Heart right ventricle (tissue), 16 donors: ENCODE measurements around the gene PPP1R7. TPM values are rescaled to one million over a fixed set of nuclear protein-coding genes. Genes with fewer than 3 reads are reported as not detected.

Source experiments
- ATAC-seq, 8 donors: fragments of 200-7000 bp; cut with Tn5 transposase; one replicate each; pipeline ENCODE4 v1.9.1; 2020; ENCODE audit warnings: mild to moderate bottlenecking in 8 of 8, moderate library complexity in 8 of 8, moderate number of reproducible peaks in 1 of 8
- DNase-seq, 2 donors: peaks; one replicate each; pipeline ENCODE4 v3.0.0-alpha.2; 2020
- H3K27ac ChIP-seq, 10 donors: fragments of 200-600 bp; sonication (generic) in 2 of 10; one replicate each; pipeline versions ENCODE4 v1.5.0 to v1.8.0; 2020 to 2022; ENCODE audit warnings: mild to moderate bottlenecking in 3 of 10
- H3K27me3 ChIP-seq, 7 donors: fragments of 200-600 bp; one replicate each; pipeline ENCODE4 v1.8.0; 2021 to 2022; ENCODE audit warnings: mild to moderate bottlenecking in 2 of 7
- H3K36me3 ChIP-seq, 9 donors: fragments of 200-600 bp; sonication (generic) in 1 of 9; one replicate each; pipeline versions ENCODE4 v1.5.0 to v1.8.0; 2020 to 2022; ENCODE audit warnings: mild to moderate bottlenecking in 2 of 9
- H3K4me1 ChIP-seq, 9 donors: fragments of 200-600 bp; sonication (generic) in 1 of 9; one replicate each; pipeline versions ENCODE4 v1.5.0 to v1.8.0; 2020 to 2022; ENCODE audit warnings: mild to moderate bottlenecking in 4 of 9
- H3K4me3 ChIP-seq, 10 donors: fragments of 200-600 bp; sonication (generic) in 2 of 10; one replicate each; pipeline versions ENCODE4 v1.5.0 to v1.8.0; 2020 to 2022; ENCODE audit warnings: mild to moderate bottlenecking in 7 of 10, moderate library complexity in 2 of 10
- H3K9me3 ChIP-seq, 11 donors: fragments of 200-600 bp in 10 of 11; sonication (generic) in 2 of 11; one replicate each; pipeline versions ENCODE4 v1.5.0 to v1.8.0; 2013 to 2022; ENCODE audit warnings: mild to moderate bottlenecking in 2 of 11, control low read depth in 1 of 11, moderate library complexity in 1 of 11
- WGBS, 2 donors: extraction: QIAGEN DNeasy Blood & Tissue Kit; methylation state at CpG; one replicate each; pipeline ENCODE4 v1.1.7; 2013; ENCODE audit warnings: inconsistent platforms in 1 of 2; 5-methylcytosine and 5-hydroxymethylcytosine counted together
- intact Hi-C, 10 donors: fragments of 100-400 bp; cut with DNase I; formaldehyde crosslinking; loops; one replicate each; pipeline versions ENCODE4 v1.11.1 to v1.14.2; 2022
- polyA plus RNA-seq, 2 donors: library from polyadenylated mRNA; stranded (reverse); fragments of 200-250 nt; gene quantifications; one replicate each; pipeline ENCODE4 v1.2.3, GENCODE V29; 2013
- total RNA-seq, 10 donors: library from RNA; stranded (reverse); fragmentation: NEBNext Ultra II Directional in 3 of 10; extraction: Animal tissue kit (Norgen Biotek cat#: 25700) in 3 of 10; gene quantifications; one replicate each; pipeline versions ENCODE4 v1.2.1 to v1.2.4, GENCODE V29; 2021 to 2023
- TF ChIP-seq, protein P1 (sequence below), 9 donors: fragments of 200-600 bp; sonication (generic) in 2 of 9; IDR thresholded peaks; one replicate each; pipeline versions ENCODE4 v1.5.0 to v1.8.0; 2021 to 2022; ENCODE audit warnings: antibody characterized with exemption in 9 of 9, mild to moderate bottlenecking in 5 of 9, moderate library complexity in 1 of 9
- donor health status: Arrhythmogenic right ventricular cardiomyopathy.
- donor health status: ischemic (EF 13 %, LVEDD 7.1; RV severe dilation, severe dysfunction).
- donor health status: healthy with polysubstance abuse.
- donor health status: DM: no; HTN: yes; CAD: no.
- donor health status: DM: no; HTN: no; CAD: no.
- donor health status: ischemic (EF 25% LVEDD 6.9; RV normal size, moderate dysfunction).
- donor health status: ischemic (EF 25% LVEDD 5.7; RV mildly dilated, moderate dysfunction).
- donor health status: healthy.
- donor health status: DM: yes; HTN: yes; CAD: no.
- donor health status: Ischemic cardiomyopathy.
- donor health status: ischemic (EF 35%, LVEDD 5.7; RV mildly dilated, moderate dysfunction).
- donor health status: nonischemic (EF 11% LVEDD 7.7; RV severe dilation, severe dysfunction).
- donor health status: DM: yes; HTN: yes; CAD: no.
- donor health status: PGD.
- donor health status: ischemic (EF 29% LVEDD 5.4; RV normal size, mild dysfunction).
- donor health status: nonischemic (EF 23%, LVEDD 6.1; RV moderate dilation, normal function).

Gene PPP1R7
- total and polyA plus RNA-seq, 12 donors = 64.1 to 91.3 (median 77.3) TPM

DNA sequence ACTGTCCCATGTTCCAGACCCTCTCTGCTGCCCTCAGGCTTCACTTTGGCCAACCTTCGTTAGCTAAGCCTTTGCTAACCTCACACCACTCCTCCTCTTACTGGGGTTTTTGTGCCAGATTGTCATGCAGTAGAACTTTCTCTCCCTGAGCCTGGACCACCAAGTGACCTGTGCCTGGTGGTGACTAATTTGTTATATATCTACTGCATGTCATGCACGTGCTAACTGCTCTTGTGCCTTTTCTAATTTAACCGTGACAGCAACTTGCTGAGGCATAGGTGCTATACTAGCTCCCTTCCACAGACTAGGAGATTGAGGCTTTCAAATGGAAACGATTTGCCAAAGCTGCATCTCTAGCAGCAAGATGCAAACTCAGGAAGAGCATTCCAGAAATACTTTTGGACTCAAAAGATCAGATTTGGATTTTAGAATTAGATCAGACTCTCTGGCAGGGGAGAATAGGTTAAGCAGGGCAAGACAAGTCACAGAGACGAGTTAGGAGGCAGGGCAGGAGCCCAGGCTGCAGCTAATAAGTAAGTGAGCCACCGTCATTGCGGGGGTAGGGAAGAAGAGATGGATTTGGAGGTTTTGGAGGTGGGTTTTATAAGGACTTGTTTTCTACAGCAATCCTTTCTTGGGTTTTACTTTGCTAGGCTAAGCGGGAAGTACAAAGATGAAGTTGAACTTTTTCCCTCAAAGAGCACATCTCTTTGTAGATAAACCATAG lies 1.8 kb downstream of the PPP1R7 start:
- intact Hi-C loops = loop anchor here in 2 of 10 donors (2.0 to 10.0 kb wide), 2 partner anchors 65 to 193 kb away; no protein-coding TSS in a partner anchor
- Histone ChIP-seq H3K4me1 (peaks cover 2 to 26% (median 20%) of the 10 kb centered on the region in 9 donors), H3K27me3 (no peaks in the 10 kb centered on the region), H3K9me3 (no peaks in the 10 kb centered on the region), H3K4me3 (no peak overlapping the region), H3K27ac (no peak overlapping the region), H3K36me3 (peaks cover 0 to 36% (median 11%) of the 10 kb centered on the region in 9 donors)
- DNase-seq (no peak), ATAC-seq (no peak)
- WGBS, 2 donors = 75 to 77% methylated on average over 8 of the region's 8 CpGs
- TF ChIP-seq, protein P1, sequence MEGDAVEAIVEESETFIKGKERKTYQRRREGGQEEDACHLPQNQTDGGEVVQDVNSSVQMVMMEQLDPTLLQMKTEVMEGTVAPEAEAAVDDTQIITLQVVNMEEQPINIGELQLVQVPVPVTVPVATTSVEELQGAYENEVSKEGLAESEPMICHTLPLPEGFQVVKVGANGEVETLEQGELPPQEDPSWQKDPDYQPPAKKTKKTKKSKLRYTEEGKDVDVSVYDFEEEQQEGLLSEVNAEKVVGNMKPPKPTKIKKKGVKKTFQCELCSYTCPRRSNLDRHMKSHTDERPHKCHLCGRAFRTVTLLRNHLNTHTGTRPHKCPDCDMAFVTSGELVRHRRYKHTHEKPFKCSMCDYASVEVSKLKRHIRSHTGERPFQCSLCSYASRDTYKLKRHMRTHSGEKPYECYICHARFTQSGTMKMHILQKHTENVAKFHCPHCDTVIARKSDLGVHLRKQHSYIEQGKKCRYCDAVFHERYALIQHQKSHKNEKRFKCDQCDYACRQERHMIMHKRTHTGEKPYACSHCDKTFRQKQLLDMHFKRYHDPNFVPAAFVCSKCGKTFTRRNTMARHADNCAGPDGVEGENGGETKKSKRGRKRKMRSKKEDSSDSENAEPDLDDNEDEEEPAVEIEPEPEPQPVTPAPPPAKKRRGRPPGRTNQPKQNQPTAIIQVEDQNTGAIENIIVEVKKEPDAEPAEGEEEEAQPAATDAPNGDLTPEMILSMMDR (IDR thresholded peaks at IDR 0.05) = no peak

DNA sequence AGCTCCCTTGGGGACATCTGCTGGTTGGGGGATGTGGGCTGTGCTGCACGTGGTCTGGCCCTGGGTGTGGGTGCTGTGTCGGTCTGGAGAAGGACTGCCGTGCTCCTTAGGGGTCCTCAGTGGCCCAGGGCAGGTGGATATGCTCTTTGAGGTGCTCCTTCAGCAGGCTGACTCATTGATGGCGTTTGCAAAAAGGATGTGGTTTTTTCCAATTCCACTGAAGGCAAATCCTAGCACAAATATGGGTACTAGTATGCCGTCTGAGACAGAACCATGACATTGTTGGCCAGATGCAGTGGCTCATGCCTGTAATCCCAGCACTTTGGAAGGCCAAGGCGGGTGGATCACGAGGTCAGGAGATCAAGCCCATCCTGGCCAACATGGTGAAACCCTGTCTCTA lies 3.3 kb downstream of the PPP1R7 start:
- H3K9me3 ChIP-seq = no peaks in the 10 kb centered on the region
- H3K36me3 ChIP-seq = peaks cover 0 to 51% (median 23%) of the 10 kb centered on the region in 9 donors
- no peaks in the 10 kb centered on the region for H3K27me3 ChIP-seq
- WGBS, 2 donors = 92 to 93% methylated on average over 7 of the region's 7 CpGs
- TF ChIP-seq, protein P1 (IDR thresholded peaks at IDR 0.05) = no peak
- no peak overlapping the region for H3K4me3 ChIP-seq
- intact Hi-C loops = loop anchor here in 1 of 10 donors (10.0 kb wide), 1 partner anchor 191 kb away; no protein-coding TSS in a partner anchor
- H3K27ac ChIP-seq = no peak overlapping the region
- DNase-seq (no peak), ATAC-seq (no peak)
- H3K4me1 ChIP-seq = peaks cover 2 to 23% (median 16%) of the 10 kb centered on the region in 9 donors

DNA sequence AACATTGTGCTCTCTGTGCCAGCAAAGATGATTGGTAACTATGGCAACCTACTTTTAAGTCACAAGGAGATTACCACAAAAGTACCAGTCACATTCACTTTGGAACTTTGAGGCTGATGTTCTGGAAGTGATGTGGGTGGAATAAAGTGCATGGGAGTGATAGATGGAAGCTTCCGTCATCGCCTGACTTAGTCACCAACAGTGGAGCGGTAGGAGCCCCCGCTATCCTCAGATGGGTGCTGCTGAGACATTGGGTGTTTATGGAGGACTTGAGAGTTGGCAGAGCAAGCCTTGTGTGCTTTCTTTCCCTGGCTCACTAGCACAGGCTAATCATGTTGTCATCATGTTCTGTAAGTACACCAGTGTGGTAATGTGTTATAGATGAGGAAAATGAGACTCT lies 4.6 kb downstream of the PPP1R7 start:
- H3K27me3 ChIP-seq = no peaks in the 10 kb centered on the region
- intact Hi-C loops = loop anchor here in 2 of 10 donors (5.0 to 10.0 kb wide), 2 partner anchors 67 to 190 kb away; no protein-coding TSS in a partner anchor
- no peak for ATAC-seq
- no peak overlapping the region for H3K4me3 ChIP-seq
- H3K4me1 ChIP-seq = peaks cover 0 to 21% (median 14%) of the 10 kb centered on the region in 9 donors
- H3K9me3 ChIP-seq = no peaks in the 10 kb centered on the region
- 86 to 90% methylated on average over 4 of the region's 4 CpGs for WGBS, 2 donors
- H3K36me3 ChIP-seq = peaks cover 0 to 64% (median 31%) of the 10 kb centered on the region in 9 donors
- no peak overlapping the region for H3K27ac ChIP-seq
- TF ChIP-seq, protein P1 (IDR thresholded peaks at IDR 0.05) = no peak
- DNase-seq = no peak

DNA sequence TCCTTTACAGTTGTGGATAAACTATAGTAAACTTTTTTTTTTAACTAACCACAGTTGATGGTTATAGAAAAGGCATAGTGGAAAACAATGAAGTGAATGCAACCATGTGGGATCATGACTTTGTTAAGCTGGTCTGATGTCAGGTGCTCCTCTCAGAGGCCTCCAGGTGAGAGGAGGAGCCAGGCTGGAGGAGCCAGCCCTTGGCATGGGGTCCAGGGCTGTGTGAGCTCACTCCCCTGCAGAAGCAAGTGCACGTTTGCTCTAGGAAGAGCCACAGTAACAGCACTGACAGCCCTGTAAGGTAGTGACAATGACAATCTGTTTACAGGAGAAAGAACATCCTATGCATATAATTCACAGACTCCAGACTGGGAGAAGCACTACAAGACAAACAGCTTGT lies 5.7 kb downstream of the PPP1R7 start:
- TF ChIP-seq, protein P1 (IDR thresholded peaks at IDR 0.05) = no peak
- Histone ChIP-seq H3K27ac (no peak overlapping the region), H3K4me1 (peaks cover 0 to 18% (median 11%) of the 10 kb centered on the region in 9 donors), H3K4me3 (no peak overlapping the region), H3K27me3 (no peaks in the 10 kb centered on the region), H3K36me3 (peaks cover 0 to 73% (median 39%) of the 10 kb centered on the region in 9 donors), H3K9me3 (no peaks in the 10 kb centered on the region)
- ATAC-seq (no peak), DNase-seq (no peak)
- intact Hi-C loops = loop anchor here in 2 of 10 donors (5.0 to 10.0 kb wide), 2 partner anchors 66 to 189 kb away; no protein-coding TSS in a partner anchor
- WGBS, 2 donors = 72 to 78% methylated on average over 1 of the region's 1 CpG
